ENCODE measurements around the gene YIPF7.

The YIPF7 gene

DNA sequence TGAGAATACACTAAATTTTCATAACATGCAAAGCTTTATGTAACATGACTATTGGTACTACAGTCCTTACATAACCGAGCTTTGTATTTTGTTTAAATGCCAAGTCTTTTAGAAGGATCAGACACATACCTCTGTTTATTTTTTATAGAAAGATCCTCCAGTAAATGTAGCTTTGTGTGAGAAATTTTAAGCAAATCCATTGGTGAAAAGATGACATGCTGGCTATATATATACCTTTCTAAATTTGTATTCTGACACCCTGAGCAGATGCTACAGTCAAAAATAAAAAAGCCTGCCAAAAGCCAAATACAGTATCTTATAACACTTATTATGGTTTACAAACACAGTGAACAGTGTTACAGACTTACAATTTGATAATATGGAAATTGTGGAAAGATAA lies at the start of gene YIPF7:
Gene YIPF7 (minus strand): TSS at position 201 of the 400 bp plus-strand sequence. CDS start 1,525 bp downstream, outside the sequence.
- DNase-seq, result no peak

DNA sequence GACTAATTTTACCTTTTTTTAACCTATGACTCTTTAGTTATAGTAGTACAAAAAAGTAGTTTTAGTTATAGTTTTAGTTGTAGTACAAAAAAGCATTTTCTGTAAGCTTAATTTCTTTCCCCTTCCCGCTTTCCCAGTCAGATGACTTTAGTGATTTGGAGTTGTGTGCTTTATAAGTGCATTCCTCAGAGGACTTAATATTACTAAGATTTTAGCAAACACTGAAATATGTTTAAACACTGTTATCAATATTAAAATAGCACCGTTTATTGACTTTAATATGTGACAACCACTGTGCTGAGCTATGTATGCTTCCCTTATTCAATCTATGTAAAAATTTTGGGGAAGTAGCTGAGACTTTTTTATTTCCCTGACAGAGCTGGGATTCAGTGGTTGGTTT lies 49.6 kb upstream of the YIPF7 start:
- no peak for DNase-seq

DNA sequence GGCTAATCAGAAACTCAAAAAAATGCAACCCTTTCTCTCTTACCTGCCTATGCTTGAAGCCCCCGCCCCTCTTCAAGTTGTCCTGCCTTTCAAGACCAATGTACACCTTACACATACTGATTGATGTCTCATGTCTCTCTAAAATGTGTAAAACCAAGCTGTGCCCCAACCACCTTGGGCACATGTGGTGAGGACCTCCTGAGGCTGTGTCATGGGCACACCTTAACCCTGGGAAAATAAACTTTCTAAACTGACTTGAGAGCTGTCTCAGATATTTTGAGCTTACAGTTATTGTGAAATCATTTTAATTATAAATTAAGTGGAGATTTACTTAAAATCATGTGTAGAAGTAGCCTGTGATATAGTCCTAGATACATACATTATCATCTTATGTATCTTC lies 49.0 kb upstream of the YIPF7 start:
- no peak for DNase-seq

DNA sequence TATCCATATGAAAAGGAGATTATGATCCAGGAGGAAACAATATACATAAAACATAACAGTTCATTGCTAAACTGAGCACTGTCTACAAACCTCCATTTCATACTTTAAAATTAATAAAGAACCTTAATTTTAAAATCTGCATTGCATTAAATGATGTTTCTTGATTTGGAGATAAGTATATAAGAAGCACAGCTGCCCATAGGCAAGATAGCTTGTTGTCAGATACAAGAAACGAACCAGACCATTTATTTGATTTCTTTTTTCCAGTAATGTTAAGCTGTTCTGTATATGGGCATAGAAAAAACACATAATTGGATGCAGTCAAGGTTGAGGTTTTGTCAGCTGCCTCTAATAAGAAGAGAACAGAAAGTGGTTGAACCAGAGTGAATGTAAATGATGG lies 33.2 kb upstream of the YIPF7 start:
- DNase-seq, result no peak

DNA sequence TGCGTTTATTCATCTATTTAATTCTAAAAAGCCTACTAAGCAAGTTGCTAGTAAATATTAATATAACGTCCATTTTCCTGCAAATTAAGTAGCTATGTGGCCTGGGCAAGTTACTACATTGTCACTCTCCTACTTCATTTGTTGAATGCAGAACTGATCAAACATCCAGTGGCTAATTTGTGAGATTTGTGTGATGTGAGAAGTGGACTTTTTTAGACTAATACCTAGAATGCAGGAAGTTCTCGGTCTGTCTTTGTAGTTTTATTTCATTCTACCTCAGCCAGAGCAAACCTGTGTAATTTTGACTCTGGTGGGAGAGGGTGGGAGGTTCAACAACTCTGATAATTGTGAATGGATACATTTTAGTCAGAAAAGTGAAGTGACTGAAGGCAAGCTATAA lies 27.6 kb upstream of the YIPF7 start:
- no peak for DNase-seq

DNA sequence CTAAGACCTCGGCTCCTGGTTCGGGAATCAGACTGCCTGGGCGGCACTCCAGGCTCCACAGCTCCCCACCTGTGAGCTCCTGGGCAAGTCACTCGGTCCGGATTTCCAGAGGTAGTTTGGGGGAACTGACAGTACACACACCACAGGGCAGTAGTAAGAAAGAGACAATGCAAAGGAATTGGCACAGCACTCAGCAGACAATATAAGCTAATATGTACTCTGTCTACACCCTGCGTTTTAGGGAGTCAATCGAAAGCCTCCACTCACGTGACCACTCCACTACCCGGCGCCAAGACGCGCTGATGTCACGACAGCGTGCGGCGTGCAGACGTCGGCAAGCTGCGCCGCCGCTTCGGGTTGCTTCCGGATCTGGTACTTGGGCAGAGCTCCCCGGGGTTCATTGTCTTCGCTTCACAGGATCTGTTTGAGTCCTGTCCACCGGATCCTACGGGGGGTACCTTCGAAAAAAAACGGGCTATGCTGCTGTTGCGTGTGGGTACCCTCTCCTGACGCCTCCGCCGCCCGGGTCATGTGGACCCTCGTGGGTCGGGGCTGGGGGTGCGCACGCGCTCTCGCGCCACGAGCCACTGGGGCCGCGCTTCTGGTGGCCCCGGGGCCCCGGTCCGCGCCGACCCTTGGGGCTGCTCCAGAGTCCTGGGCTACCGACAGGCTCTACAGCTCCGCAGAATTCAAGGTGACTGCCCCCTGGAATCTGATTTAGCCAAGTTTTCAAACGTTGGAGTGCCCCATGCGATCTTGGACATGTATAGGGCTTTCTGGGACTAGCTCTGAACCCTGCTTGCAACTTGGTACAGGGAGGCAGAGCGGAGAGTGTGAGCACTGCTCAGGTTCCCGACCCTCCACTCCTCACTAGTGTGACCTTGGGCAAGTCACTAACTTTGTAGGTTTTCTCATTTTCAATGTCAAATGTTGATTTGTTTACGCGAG lies 26.9 kb upstream of the YIPF7 start, which contains the start of gene GUF1:
Gene GUF1 (plus strand): TSS at position 327 of the 948 bp plus-strand sequence. CDS start 203 bp downstream, at position 530.
- peak; percentile 81 for DNase-seq

DNA sequence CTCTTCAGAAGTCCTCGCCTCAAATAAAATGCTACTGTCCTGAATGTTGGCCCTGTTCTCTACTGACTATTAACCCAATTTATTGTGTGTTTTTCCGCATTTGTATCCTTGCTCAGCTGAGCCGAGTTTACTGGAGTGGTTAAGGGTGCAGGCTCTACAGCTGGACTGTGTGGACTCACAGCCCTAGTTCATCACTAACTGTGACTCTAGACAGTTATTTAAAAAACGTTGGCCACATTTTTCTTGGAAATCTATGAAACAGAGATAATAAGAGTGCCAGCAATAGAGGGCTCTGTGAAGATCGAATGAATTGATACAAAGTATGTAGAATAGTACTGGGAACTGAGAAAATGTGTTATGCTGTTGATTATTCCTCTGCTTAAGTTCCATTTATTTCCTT lies 23.9 kb upstream of the YIPF7 start:
- DNase-seq, result no peak

DNA sequence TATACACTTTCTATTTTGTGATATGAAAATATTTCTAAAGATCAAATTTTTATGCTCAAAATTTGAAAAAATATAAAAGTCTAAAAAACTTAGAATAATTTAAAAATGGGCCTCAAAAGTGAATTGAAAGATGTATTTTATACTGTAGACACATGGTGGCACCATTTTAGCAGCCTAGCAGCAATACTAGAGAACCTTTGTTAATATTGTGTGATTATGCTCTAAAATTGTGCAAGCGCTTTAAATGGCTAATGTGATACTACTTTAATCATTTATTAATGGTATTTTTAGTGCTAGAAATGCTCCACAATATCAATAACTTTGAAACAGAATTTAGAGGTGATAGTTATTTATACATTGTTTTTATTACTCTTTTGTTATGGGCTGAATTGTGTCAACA lies 23.0 kb upstream of the YIPF7 start:
- no peak for DNase-seq

DNA sequence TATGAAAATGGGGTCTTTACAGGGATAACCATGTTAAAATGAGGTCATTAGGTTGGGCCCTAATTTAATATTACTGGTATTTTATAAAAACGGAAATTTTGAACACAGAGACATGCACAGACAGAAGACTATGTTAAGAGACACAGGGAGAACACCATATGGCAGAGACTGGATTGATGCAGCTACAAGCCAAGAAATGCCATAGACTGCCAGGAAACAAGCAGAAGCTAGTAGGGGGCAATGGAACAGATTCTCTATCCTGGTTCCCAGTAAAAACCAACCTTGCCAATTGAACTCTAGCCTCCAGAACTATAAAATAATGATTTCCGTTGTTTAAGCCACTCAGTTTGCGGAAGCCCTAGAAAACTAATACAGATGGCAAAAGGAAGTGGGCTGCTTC lies 20.2 kb upstream of the YIPF7 start:
- DNase-seq, result no peak

DNA sequence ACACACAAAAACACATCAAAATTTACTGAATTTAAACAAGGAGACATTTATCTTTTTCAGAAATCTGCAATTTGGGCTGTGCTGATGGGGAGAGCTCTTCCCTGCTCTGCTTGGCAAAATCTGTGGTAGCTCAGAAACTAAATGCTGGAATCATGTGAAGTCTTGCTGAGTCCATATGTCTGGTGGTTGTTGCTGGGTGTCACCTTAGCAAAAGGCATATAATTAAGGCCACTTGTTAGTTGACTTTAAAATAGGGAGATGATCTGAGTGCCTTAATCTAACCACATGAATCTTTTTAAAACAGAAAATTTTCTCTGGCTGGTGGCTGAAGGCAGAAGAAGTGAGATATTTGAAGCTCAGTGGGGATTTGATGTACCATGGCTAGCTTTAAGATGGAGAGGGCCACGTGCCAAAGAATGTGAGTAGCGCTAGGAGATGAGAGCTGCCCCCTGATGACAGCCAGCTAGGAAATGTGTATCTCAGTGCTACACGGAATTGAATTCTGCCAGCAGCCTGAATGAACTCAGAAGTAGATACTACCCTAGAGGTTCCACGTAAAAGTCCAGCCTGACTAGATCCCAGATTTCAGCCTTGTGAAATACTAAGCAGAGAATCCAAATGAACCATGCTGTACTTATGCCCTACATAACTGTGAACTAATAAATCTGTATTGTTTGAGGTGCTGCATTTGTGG lies 19.2 kb upstream of the YIPF7 start:
- DNase-seq, result no peak

DNA sequence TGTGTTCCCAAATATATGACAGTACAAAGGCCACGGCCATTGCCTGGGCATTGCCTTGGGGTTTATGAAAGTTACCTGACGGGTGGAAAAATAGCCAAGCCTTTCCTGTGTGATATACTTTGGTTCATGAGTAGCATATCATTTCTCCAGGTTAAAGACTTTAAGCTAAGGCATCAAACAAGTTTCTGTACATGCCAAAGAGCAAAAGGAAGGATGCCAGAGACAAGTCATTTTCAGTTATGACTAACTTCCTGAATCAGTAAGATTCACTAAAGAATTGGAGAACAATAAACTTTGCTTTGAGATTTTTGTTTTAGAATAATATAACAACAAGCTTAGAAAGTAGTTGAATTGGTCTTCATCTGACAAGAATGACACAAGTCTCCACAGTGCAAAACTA lies 17.1 kb upstream of the YIPF7 start:
- DNase-seq, result no peak

DNA sequence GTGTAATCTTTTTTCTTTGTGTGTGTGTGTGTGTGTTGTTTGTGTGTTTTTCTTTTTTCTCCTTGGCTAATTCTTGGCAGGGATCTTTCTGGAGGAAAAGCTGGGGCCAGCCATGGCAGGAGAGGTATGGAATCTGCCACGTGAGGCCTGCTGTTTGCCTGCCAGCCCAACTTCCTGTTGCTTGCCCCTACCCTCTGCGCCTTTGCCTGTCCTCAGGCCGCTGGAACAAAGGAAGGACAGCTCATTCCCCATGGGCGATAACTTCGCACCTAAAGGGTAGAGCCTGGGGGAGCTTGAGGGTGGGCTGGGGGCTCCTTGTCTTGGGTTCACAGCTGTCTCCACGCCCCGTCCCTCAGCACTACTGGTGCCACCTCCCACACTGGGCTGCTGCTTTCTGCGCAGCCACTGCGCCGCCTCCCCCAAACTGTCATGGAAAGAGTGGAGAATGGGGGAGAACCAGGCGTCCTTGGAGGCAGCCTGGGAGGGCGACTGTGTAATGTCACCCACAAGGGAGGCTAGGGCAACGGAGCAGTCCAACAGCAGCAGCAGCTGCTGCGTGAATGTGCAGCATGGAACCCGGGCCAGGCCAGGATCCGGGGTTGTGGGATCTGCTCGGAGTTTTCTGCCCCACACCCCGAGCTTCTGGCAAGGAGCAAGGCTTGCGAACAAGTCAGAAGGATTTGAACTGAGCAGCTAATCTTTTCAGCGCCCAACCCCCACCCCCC lies 12.3 kb upstream of the YIPF7 start:
- no peak for DNase-seq

DNA sequence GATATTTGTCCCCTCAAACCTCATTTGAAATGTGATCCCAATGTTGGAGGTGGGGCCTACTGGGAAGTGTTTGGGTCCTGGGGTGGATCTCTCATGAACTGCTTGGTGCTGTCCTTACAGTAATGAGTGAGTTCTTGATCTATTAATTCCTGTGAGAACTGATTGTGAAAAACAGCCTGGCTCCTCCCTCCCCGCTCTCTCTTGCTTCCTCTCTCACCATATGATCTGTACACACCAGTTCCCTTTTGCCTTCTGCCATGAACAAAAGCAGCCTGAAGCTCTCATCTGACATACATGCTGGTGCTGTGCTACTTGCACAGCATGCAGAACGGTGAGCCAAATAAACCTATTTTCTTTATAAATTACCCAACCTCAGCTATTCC lies 11.2 kb upstream of the YIPF7 start:
- DNase-seq, result no peak

DNA sequence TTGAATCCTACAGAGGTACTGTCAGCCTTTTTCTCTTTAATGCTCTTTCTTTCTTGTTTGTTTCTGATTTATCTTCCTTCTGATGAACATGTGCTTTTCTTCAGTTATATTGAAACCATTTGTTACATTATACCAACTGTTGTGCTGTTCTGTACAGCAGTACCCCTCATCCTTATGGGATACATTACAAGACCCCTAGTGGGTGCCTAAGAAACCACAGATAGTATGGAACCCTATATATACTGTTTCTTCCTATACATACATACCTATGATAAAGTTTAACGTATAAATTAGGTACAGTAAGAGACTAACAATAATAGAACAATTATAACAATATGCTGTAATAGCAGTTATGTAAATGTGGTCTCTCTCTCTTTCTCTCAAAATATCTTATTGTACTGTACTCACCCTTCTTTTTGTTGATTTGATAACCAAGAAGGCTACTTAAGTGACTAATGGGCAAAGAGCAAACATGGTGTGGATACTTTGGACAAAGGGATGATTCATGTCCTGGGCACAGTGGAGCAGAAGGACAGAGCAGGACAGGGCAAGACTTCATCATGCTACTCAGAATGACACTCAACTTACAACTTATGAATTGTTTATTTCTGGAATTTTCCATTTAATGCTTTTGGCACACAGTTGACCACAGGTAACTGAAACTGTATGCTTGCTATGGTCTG lies 10.7 kb upstream of the YIPF7 start:
- DNase-seq, result no peak

DNA sequence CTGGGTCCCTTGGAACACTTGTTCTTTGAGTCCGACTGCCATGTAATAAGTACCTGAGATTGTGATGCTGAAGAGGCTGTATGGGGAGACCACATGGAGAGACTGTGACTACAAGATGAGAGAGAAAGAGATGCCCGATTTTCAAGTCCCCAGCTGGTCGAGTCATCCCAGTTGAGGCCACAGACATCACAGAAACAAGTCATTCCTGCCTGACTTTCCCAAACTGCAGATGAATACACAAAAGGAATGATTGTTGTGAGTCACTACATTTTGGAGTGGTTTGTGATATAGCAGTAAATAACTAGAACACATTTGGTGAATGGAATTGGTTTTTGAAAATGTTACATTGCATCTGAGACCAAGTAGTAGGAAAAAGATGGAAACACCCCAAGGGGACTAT lies 9.0 kb upstream of the YIPF7 start:
- DNase-seq, result no peak

DNA sequence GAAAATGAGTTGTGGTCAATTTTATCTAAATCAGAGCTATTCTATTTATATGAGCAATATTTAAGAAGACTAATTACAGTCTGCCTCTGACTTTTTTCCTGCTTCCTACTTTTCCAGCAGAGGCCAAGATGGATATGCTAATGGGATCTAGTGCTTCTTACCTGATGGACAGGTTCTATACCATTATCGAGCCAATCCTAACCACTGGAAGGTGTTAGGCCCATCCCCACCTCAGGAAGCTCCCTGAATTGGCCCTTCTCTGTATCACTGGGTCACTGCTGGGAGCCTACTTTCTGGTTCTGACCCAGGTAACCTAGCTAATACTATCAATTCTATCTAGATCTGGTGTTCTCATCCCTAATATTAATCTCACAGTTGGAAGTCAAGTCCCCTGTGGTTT lies 577 bp upstream of the YIPF7 start:
- DNase-seq, result no peak

DNA sequence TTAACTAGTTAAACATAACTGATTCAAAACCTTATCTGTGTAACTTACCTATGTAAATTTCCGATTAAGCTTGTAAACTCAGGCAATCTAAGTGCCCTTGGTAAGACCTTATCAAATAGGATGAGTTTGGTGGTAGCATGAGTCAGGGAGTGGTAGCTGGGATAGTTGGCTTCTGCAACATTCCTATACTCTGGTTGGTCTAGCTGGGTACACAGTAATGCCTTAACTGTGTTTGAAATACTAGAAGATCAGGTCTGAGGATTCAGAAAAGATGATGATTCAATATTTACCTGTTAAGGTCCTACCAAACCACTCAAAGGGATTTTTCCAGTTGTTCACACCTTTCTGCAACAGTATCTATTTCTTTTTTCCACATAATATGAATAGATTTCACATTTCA lies 5.3 kb downstream of the YIPF7 start:
- DNase-seq, result no peak

DNA sequence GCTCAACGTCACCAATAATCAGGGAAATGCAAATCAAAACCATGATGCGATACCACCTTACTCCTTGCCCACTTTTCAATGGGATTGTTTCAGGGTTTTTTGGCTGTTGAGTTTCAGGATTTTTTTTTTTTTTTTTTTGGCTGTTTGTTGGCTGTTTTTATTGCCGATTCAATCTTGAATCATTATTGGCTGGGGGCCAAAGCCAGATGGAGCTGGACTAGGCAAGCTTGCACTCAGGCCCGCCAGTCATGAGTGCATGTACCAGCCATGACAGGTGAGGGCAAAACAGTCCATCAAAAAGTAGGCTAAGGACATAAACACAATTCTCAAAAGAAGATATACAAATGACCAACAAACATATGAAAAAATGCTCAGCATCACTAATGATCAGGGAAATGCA lies 13.3 kb downstream of the YIPF7 start:
- DNase-seq, result no peak

DNA sequence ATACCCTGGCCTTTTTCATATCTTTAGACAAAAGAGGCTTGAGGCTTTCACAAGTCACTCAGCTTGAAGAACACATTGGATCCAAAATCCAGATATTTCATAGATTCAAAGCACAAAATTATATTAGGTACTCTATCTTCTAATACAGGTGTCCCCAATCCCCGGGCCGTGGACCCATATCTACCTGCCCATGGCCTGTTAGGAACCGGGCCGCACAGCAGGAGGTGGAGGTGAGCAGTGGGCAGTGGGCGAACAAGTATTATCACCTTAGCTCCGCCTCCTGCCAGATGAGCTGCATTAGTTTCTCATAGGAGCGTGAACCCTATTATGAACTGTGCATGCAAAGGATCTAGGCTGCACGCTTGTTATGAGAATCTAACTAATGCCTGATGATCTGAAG lies 18.7 kb downstream of the YIPF7 start:
- no peak for DNase-seq

DNA sequence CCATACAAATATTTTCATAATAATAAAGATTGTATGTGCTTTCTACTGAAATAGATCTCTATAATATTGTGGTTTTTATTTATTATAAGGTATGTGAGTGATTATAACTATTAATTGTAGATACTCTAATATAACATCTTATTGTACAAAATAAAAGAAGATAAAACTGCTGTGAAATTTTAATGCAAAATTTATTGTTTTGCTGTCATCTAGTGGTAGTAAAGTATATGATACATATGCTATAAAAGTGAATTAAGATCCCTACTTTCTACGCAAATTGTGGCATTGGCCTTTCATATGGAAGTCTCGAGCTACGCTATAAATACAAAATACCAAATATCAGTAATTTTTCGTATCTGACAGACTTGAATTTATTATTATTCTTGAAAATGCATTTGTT lies 19.3 kb downstream of the YIPF7 start:
- no peak for DNase-seq

DNA sequence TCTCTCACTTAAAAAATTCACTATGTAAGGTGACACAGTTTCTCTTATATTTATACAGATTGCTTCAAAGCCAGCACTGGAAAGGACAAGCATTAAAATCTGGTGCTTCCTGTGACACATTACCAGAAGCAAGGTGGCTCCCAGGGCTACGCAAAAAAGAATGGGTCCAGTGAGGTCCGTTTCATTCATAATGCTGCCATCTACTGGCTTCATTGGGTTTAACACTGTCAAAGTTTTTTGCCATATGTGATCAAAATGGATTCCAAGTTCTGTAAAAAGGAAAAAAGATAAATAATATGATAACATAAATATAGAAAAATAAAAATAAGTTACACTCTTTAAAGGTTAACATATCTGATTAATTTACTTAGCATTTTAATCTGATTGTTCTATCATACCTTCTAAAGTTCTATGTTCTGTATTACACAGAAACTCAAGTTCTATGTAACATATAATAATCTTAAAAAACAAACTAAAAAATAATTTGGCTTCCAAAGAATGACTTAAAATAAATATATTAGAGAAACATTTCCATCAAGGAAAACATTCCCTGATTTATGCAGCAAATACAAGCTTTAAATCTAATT lies 22.1 kb downstream of the YIPF7 start:
- DNase-seq, result no peak

DNA sequence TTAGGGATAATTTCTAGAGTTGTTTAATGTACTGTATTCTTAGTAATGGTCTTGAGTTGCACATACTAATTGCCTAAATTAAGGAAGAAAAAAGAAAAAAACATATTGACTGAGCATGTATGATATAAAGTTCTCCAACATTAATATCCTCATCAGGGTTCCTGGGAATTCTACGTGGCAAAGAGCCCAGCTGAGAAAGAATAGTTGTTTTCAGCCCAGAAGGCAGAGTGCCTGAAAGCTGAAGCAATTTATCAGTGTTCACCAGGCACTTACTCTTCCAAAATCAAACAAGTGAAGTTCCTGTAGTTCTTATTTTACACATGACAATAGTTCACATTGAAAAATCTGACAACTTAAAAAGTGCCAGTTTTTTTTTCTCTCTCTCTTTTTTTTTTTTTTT lies 27.7 kb downstream of the YIPF7 start:
- DNase-seq, result no peak

DNA sequence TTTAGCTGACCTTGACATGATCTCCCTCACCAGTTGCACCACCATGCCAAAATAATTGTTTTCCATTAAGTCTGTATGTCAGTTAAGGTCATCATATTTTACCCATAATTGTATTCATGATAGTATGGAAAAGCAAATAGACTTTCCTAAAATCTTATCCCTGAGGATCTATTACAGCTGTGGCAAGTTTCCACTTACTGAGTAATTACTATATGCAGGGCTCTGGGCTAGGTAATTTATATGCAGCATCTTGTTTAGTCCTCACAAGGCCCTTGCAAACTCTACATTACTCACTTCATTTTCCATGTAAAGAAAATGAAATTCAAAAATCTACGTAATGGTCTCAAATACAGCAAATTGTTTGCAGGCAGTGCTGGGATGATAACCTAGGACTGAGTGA lies 34.8 kb downstream of the YIPF7 start:
- no peak for DNase-seq
